CD14-positive monocyte (primary cell): ENCODE data around the gene STAM. TPM values are rescaled to one million over a fixed set of nuclear protein-coding genes. Genes with fewer than 3 reads are reported as not detected.

Source experiments
- DNase-seq, 3 donors: peaks; one replicate each; pipeline ENCODE4 v3.0.0-alpha.2; 2011 to 2022
- H2AFZ ChIP-seq: 2 replicates; pipeline ENCODE4 v1.6.0; 2012; ENCODE audit warnings: mild to moderate bottlenecking, low read depth, low read length, inconsistent platforms; ENCODE audit not compliant: insufficient read depth, poor library complexity, severe bottlenecking
- H3K27ac ChIP-seq, 2 donors: 1 replicate in 1 of 2; 2 replicates in 1 of 2; pipeline ENCODE4 v1.5.1; 2012 to 2013; ENCODE audit warnings: low read length in 2 of 2, control low read depth in 1 of 2, inconsistent platforms in 1 of 2, low read depth in 1 of 2, mild to moderate bottlenecking in 1 of 2
- H3K27me3 ChIP-seq, 2 donors: one replicate each; pipeline versions ENCODE4 v1.6.0 to v1.6.1; 2011 to 2013; ENCODE audit warnings: low read length in 2 of 2; ENCODE audit not compliant: control insufficient read depth in 2 of 2, insufficient read depth in 2 of 2
- H3K36me3 ChIP-seq, 2 donors: replicated peaks in 1 of 2; 1 replicate in 1 of 2; 2 replicates in 1 of 2; pipeline versions ENCODE4 v1.5.1 to v1.6.1; 2012 to 2013; ENCODE audit warnings: low read length in 2 of 2, control low read depth in 1 of 2, inconsistent platforms in 1 of 2, mild to moderate bottlenecking in 1 of 2; ENCODE audit not compliant: insufficient read depth in 2 of 2, control insufficient read depth in 1 of 2
- H3K4me1 ChIP-seq, 2 donors: 1 replicate in 1 of 2; 2 replicates in 1 of 2; pipeline versions ENCODE4 v1.5.1 to v1.6.1; 2012 to 2013; ENCODE audit warnings: low read length in 2 of 2, control low read depth in 1 of 2, inconsistent platforms in 1 of 2, mild to moderate bottlenecking in 1 of 2, moderate library complexity in 1 of 2; ENCODE audit not compliant: insufficient read depth in 2 of 2, control insufficient read depth in 1 of 2
- H3K4me2 ChIP-seq: replicated peaks from 2 replicates; pipeline ENCODE3; 2012; ENCODE audit warnings: low read length, moderate library complexity, mild to moderate bottlenecking; ENCODE audit not compliant: poor library complexity, severe bottlenecking; ENCODE audit errors: extremely low read depth
- H3K4me3 ChIP-seq, 3 experiments: fragments of 200-600 bp in 1 of 3; sonication (generic) in 1 of 3; replicated peaks in 1 of 3; 1 replicate in 2 of 3; 2 replicates in 1 of 3; pipeline ENCODE4 v1.5.1; 2011 to 2013; ENCODE audit warnings: low read length in 3 of 3, mild to moderate bottlenecking in 3 of 3, control low read depth in 2 of 3, low read depth in 2 of 3, inconsistent platforms in 1 of 3, moderate library complexity in 1 of 3
- H3K79me2 ChIP-seq: 2 replicates; pipeline ENCODE4 v1.6.0; 2012; ENCODE audit warnings: mild to moderate bottlenecking, control low read depth, inconsistent platforms, low read length, moderate library complexity; ENCODE audit not compliant: insufficient read depth
- H3K9ac ChIP-seq: 2 replicates; pipeline ENCODE4 v1.6.0; 2017; ENCODE audit warnings: low read length, mild to moderate bottlenecking; ENCODE audit not compliant: insufficient read depth, poor library complexity, severe bottlenecking
- H3K9me3 ChIP-seq, 2 donors: replicated peaks in 1 of 2; 1 replicate in 1 of 2; 2 replicates in 1 of 2; pipeline versions ENCODE4 v1.5.1 to v1.6.1; 2012 to 2013; ENCODE audit warnings: low read length in 2 of 2, control low read depth in 1 of 2; ENCODE audit not compliant: control insufficient read depth in 1 of 2, insufficient read depth in 1 of 2
- H4K20me1 ChIP-seq: 2 replicates; pipeline ENCODE4 v1.6.0; 2012; ENCODE audit warnings: mild to moderate bottlenecking, low read length, control low read depth, moderate library complexity; ENCODE audit not compliant: insufficient read depth
- H3K27ac Mint-ChIP-seq, 7 donors: one replicate each; pipeline ENCODE4 v1.8.0; 2020; ENCODE audit warnings: mild to moderate bottlenecking in 7 of 7, mixed read lengths in 7 of 7, moderate library complexity in 6 of 7, inconsistent platforms in 2 of 7
- H3K27me3 Mint-ChIP-seq, 3 donors: one replicate each; pipeline ENCODE4 v1.8.0; 2021 to 2022; ENCODE audit warnings: low read depth in 3 of 3, mild to moderate bottlenecking in 3 of 3, mixed read lengths in 3 of 3, moderate library complexity in 3 of 3, inconsistent platforms in 1 of 3
- H3K36me3 Mint-ChIP-seq, 2 donors: one replicate each; pipeline ENCODE4 v1.8.0; 2020; ENCODE audit warnings: mixed read lengths in 2 of 2, inconsistent platforms in 1 of 2, mild to moderate bottlenecking in 1 of 2
- H3K4me1 Mint-ChIP-seq: one replicate; pipeline ENCODE4 v1.8.0; 2020; ENCODE audit warnings: mild to moderate bottlenecking, mixed read lengths
- H3K4me3 Mint-ChIP-seq, 2 donors: one replicate each; pipeline ENCODE4 v1.8.0; 2020; ENCODE audit warnings: mild to moderate bottlenecking in 2 of 2, mixed read lengths in 2 of 2, moderate library complexity in 1 of 2
- H3K9me3 Mint-ChIP-seq, 7 donors: one replicate each; pipeline ENCODE4 v1.8.0; 2020 to 2022; ENCODE audit warnings: mixed read lengths in 7 of 7, mild to moderate bottlenecking in 6 of 7, moderate library complexity in 6 of 7, inconsistent platforms in 2 of 7
- CTCF ChIP-seq: fragments of 200-600 bp; IDR thresholded peaks from one replicate; pipeline ENCODE4 v1.8.0; 2022; ENCODE audit warnings: antibody characterized with exemption, mild to moderate bottlenecking
- WGBS: methylation state at CpG from one replicate; pipeline ENCODE4 v1.1.5; 2013; ENCODE audit warnings: missing lambda C conversion rate; ENCODE audit not compliant: insufficient coverage; 5-methylcytosine and 5-hydroxymethylcytosine counted together
- intact Hi-C, 2 donors: fragments of 100-400 bp; cut with micrococcal nuclease; formaldehyde crosslinking; loops; one replicate each; pipeline versions ENCODE4 v1.15.0 to v1.15.1; 2023
- polyA plus RNA-seq, 3 donors: library from polyadenylated mRNA; depleted of rRNA in 1 of 3; unstranded in 2 of 3; stranded (reverse) in 1 of 3; fragments of 300-500 nt in 2 of 3; fragments of >200 nt in 1 of 3; fragmentation: Illumina TruSeq in 2 of 3; gene quantifications; 1 replicate in 2 of 3; 2 replicates in 1 of 3; pipeline ENCODE4 v1.2.3, GENCODE V29; 2012 to 2021

STAM gene
- polyA plus RNA-seq, 3 donors = 5.5 to 16.4 (median 5.9) TPM

- Mint-ChIP-seq H3K4me1 (peaks cover 53% of the 10 kb centered on the region), H3K4me3 (no peak overlapping the region), H3K9me3 (peaks cover 0 to 9% (median 8%) of the 10 kb centered on the region in 7 donors), H3K36me3 (peaks cover 22 to 38% of the 10 kb centered on the region in 2 donors), H3K27me3 (peaks cover 0 to 2% (median 0%) of the 10 kb centered on the region in 3 donors), H3K27ac (peak overlapping the region in 1 of 7 donors; percentile 72)
- no peak overlapping the region for H3K4me3 ChIP-seq
- no peak overlapping the region for H3K4me2 ChIP-seq
- intact Hi-C loops = loop anchor here in 1 of 2 donors (10.0 kb wide), 1 partner anchor 1006 kb away; the partner anchor contains the start of genes ARL5B and NSUN6
- WGBS = 100% methylated on average over 3 of the region's 4 CpGs
- DNase-seq = no peak
- peaks cover 0 to 20% of the 10 kb centered on the region in 2 donors for H3K36me3 ChIP-seq
- no peak overlapping the region for H2AFZ ChIP-seq
- H4K20me1 ChIP-seq = peaks cover 58% of the 10 kb centered on the region
- no peak for TF ChIP-seq CTCF
- H3K27me3 ChIP-seq = no peaks in the 10 kb centered on the region
- H3K79me2 ChIP-seq = peaks cover 99% of the 10 kb centered on the region
- peaks cover 41 to 42% of the 10 kb centered on the region in 2 donors for H3K4me1 ChIP-seq
- no peak overlapping the region for H3K27ac ChIP-seq
- H3K9ac ChIP-seq = no peak overlapping the region
- H3K9me3 ChIP-seq = peaks cover 0 to 12% of the 10 kb centered on the region in 2 donors
Observed at GRCh38 chr10:17649052-17649451, 5.1 kb downstream of the STAM start.

- WGBS = 100% methylated on average over 2 of the region's 2 CpGs
- no peak for DNase-seq
- Mint-ChIP-seq H3K9me3 (peaks cover 0 to 9% (median 8%) of the 10 kb centered on the region in 7 donors), H3K4me3 (no peak overlapping the region), H3K27me3 (peaks cover 0 to 2% (median 0%) of the 10 kb centered on the region in 3 donors), H3K4me1 (peaks cover 54% of the 10 kb centered on the region), H3K27ac (no peak overlapping the region), H3K36me3 (peaks cover 22 to 38% of the 10 kb centered on the region in 2 donors)
- Histone ChIP-seq H3K27ac (no peak overlapping the region), H3K4me1 (peaks cover 36% of the 10 kb centered on the region in 2 donors), H4K20me1 (peaks cover 61% of the 10 kb centered on the region), H2AFZ (no peak overlapping the region), H3K27me3 (no peaks in the 10 kb centered on the region), H3K36me3 (peaks cover 0 to 20% of the 10 kb centered on the region in 2 donors), H3K9me3 (peaks cover 0 to 12% of the 10 kb centered on the region in 2 donors), H3K9ac (no peak overlapping the region), H3K4me3 (no peak overlapping the region), H3K79me2 (peaks cover 98% of the 10 kb centered on the region), H3K4me2 (no peak overlapping the region)
- intact Hi-C loops = loop anchor here in 1 of 2 donors (10.0 kb wide), 1 partner anchor 1005 kb away; the partner anchor contains the start of genes ARL5B and NSUN6
- TF ChIP-seq CTCF = no peak
Observed at GRCh38 chr10:17649836-17650235, 5.9 kb downstream of the STAM start.
